A673 (cell line): ENCODE measurements around the gene EEFSEC.

Source experiments
- EZH2 ChIP-seq: fragments of 200-600 bp; sonication (generic); IDR thresholded peaks from 2 replicates; pipeline ENCODE4 v1.6.1; 2017; ENCODE audit warnings: borderline replicate concordance, low read depth, mild to moderate bottlenecking, mixed read lengths, antibody characterized with exemption, low read length; ENCODE audit not compliant: poor library complexity, severe bottlenecking
- TF ChIP-seq, protein P1 (sequence below): fragments of 300-800, 200-600 bp; sonication (generic); conservative IDR thresholded peaks from 2 replicates; pipeline ENCODE4 v1.5.1; 2017; ENCODE audit warnings: low read depth, mild to moderate bottlenecking, antibody characterized with exemption, low read length, moderate library complexity, mixed read lengths

DNA sequence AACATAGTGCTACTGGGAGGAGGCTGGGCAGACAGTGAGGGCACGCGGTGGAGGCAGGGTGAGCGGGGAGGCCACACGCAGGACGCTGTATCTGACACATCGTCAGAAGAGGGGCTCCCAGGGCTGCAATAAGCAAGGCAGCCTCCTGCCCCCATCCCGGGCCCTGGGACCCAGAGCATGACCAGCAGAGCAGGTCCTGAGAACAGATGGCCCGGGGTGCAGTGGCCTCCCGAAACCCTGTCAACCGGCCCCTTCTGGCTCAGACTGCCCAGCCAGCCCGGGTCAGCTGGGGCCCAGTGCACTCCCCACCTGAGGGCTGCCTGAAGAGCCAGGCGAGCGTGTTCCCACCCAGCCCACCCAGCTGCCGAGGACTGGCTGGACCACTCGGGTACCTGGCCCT is 276.0 kb downstream of the EEFSEC start:
- TF ChIP-seq, protein P1, sequence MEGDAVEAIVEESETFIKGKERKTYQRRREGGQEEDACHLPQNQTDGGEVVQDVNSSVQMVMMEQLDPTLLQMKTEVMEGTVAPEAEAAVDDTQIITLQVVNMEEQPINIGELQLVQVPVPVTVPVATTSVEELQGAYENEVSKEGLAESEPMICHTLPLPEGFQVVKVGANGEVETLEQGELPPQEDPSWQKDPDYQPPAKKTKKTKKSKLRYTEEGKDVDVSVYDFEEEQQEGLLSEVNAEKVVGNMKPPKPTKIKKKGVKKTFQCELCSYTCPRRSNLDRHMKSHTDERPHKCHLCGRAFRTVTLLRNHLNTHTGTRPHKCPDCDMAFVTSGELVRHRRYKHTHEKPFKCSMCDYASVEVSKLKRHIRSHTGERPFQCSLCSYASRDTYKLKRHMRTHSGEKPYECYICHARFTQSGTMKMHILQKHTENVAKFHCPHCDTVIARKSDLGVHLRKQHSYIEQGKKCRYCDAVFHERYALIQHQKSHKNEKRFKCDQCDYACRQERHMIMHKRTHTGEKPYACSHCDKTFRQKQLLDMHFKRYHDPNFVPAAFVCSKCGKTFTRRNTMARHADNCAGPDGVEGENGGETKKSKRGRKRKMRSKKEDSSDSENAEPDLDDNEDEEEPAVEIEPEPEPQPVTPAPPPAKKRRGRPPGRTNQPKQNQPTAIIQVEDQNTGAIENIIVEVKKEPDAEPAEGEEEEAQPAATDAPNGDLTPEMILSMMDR: no peak
- no peak for TF ChIP-seq EZH2
